GM19452 (cell line): ENCODE measurements around the gene DAPK1.

Experiments
- ATAC-seq: cut with Tn5 transposase; IDR thresholded peaks from one replicate; pipeline ENCODE4 v1.9.1; 2021; ENCODE audit not compliant: unreplicated experiment

DAPK1 gene

GRCh38 chr9:87590996-87591395 is 93.3 kb downstream of the DAPK1 start:
- ATAC-seq, result no peak

DNA sequence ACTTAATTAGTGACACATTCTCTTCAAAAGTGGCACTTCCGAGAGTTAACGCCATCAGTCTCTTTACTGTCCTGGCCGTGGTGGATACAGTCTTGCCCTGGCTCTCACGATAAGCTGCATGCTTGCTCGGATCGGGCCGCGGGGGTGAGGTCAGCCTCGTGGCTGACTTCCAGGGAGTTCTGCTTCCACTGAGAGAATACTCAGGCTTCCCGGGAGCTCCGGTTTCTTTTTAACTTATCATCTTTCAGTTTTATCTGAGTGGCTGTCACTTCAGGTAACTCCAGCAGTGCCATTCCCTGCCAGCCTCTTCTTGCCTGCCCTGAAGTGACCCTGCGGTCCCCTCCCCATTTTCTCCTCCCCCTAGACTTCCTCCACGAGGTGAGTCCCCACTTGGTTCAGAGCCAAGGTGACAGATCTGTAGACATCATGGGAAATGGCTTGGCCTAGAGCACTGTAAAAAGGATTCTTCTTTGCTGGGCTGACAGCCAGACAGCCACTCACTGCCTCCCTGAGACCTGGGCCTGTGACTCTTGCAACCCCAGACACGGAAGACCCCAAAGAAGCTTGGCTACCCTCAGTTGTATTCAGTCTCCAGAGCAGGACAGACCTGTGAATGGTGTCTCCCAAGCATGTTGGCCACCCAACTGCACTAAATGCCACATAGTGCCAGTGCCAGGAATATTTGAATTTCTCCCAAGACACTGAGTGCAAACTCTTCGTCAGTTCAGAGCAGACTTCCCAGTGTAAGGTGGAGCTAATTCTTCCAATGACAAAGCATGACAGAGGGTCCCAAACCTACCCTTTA is 95.1 kb downstream of the DAPK1 start:
- no peak for ATAC-seq

DNA sequence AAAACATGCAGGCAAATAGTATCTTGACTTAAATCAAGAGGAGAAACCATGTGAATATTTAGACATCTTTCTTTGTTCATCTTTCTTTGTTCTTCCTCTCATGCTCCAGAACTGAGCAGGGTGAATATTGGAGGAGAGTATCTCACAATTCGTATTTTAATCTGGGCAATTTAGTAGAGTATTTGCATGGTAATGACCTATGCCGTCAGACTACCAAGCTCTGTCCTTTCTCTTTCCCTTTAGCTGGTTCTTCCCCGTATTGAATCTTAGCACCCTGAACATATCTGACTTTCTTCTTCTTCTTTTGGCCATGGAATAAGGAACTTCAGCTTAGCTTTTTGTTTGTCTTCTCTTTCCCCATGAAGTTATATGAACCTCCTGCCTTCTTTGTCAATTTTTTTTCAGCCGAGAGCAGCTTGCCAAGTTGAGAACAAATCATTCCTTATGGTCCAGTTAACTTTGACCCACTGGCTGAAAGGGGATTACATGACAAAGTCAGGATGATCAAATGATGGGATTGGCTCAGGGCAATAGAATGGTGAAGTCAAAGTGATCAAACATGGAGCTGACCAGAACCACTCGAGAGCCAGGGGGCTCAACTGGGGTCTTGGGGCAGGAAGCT is 95.8 kb downstream of the DAPK1 start:
- ATAC-seq, result no peak

GRCh38 chr9:87594194-87594593 is 96.5 kb downstream of the DAPK1 start:
- no peak for ATAC-seq

- ATAC-seq, result no peak
Observed at GRCh38 chr9:87594662-87595061, 97.0 kb downstream of the DAPK1 start.

DNA sequence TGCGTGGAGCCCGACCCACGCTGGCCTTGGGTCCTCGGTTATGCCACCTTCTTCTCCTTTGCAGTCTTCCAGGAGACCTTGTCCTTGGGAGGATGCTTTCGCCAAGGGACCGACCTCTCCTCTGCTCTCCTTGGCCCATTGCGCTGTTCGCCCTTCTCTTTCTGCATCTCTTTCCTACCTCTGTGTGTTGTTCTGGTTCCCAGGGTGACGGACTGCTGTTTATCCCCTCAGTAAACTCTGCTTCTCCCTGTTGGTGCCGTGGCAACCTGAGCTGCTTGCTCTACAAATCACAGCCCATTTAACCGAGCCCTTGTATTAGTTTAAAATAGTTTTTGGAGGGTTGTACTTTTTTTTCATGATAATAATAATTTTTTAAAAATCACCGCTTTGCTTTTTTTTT is 97.9 kb downstream of the DAPK1 start:
- ATAC-seq, result no peak

DNA sequence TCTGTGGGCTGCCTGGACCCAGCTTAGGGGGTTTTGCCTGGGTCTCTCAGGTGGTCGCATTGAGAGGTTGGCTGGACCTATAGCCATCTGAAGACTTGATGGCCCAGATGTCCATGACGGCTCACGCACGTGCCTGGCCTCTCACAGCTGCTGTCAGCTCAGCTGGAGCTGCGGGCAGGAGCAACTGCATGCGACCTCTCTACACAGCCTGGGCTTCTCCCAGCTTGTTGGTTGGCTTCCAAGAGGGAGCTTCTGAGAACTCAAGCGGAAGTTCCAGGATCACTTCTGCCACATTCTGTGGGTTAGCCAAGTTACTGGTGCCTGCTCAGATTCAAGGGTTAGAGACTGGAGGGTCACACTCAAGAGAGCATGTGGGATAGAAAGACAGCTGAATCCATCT is 99.2 kb downstream of the DAPK1 start:
- no peak for ATAC-seq

- no peak for ATAC-seq
Observed at GRCh38 chr9:87597710-87598443, 100.2 kb downstream of the DAPK1 start.

DNA sequence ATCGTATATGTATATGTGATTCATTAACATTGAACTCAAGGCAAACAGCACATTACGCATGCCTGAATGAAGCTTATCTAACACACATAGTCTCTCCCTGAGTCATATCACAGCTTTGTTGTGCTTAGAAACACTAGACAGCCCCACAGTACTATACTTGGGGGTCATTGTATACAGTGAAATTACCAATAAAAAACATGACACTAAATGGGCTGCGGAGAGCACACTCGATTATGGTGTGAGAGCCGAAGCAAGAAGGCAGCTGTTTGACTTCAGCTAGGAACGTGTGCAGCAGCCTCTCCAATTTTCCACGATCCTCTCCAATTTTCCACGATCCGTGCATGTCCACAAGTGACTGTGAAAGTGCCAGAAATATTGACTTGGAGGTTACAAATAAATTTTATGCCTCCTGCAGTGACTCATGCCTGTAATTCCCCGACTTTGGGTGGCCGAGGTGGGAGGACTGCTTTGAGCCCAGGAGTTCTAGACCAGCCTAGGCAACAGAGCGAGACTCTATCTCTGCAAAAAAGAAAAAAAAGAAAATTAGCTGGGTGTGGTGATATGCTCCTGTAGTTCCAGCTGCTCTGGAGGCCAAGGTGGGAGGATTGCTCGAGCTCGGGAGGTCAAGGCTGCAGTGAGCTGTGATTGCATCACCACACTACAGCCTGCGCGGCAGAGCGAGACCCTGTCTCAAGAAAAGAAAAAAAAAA is 102.4 kb downstream of the DAPK1 start:
- no peak for ATAC-seq

DNA sequence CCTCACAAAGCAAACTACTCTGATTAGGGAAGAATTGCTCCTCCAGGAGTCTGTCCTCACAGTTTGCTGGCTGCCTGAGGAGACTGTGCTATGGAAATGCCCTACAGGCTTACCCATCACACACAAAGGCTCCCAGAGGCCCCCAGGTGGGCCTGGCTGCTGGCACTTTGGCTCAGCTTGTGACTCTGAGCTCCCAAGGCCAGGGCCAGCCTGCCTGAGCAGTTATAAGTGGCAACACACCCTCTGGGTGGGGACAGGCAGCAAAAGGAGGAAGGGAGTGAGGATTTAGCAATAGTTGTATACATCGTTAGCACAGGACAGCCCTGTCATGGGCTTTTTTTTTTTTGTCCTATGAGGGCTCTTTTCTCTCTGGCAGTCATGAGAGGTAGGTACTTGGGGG is 103.5 kb downstream of the DAPK1 start:
- ATAC-seq, result no peak

DNA sequence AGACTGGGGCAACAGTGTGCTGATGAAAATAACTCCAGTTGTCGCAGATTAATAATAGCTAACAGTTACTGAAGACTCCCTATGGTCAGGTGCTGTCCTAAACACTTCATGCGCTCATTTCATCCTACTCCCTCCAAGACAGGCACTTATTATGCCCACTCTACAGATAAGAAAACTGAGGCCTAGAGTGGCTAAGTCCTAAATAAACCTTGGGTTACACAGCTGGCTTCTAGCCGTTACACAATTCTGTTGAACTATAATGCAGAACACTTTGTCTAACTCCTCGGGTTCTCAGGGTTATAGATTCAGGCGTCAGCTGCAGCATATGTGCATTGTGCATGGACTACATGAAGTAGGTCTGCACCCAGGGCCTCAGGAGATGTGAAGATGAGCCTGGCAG is 103.9 kb downstream of the DAPK1 start:
- no peak for ATAC-seq

GRCh38 chr9:87602933-87603643 is 105.4 kb downstream of the DAPK1 start:
- no peak for ATAC-seq

- no peak for ATAC-seq
Observed at GRCh38 chr9:87603854-87604490, 106.3 kb downstream of the DAPK1 start.

DNA sequence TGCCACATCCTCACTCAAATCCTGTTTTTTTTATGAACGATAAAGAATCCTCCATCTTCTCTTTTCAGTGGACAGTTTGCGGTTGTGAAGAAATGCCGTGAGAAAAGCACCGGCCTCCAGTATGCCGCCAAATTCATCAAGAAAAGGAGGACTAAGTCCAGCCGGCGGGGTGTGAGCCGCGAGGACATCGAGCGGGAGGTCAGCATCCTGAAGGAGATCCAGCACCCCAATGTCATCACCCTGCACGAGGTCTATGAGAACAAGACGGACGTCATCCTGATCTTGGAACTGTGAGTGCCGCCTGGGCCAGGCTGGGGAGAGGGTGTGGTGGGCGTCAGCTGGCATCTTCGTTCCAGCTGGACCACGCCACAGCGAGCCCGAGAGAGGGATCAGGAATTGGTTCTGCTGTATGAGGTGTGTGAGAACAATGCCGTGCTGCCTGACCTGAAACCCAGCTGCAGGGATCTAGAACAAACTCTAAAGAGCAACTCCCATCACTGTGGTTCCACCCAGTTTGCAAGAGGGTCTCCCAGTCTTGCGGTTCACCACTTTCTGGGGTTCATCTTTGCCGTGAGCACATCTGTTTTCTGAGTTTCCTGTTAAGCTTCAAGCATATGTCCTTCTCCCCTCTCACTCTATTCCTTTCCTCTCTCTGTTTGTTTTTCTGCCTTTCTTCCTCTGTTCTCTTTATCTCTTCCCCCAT is 107.4 kb downstream of the DAPK1 start:
- no peak for ATAC-seq

DNA sequence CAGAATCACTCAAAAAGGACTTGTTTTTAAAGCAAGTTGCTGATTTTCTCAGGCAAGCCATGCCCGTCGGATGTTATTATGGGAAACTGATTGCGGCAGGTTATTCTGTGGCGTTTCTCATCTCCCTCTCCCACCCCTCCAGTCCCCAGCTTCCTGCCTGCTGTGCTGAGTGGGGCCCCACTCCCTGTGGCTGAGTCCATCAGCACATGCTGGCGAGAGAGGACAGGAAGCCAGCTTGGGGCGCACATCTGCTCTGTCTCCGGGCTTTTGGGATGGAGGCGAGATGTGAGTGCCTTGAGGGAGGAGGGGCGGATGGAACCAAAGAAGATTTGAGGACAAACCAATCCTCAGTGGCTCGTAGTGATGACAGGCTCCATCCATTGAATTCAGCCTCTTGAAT is 108.0 kb downstream of the DAPK1 start:
- no peak for ATAC-seq

GRCh38 chr9:87606841-87607521 is 109.3 kb downstream of the DAPK1 start:
- no peak for ATAC-seq

DNA sequence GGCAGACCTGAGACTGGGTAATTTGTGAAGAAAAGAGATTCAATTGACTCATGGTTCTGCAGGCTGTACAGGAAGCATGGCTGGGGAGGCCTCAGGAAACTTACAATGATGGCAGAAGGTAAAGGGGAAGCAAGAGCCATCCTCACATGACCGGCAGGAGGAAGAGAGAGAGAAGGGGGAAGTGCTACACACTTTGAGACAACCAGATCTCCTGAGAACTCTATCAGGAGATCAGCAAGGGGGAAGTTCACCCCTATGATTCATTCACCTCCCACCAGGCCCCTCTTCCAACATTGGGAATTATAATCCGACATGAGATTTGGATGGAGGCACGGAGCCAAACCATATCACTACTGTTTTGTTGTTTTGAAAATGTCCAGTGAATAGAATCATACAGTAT is 110.2 kb downstream of the DAPK1 start:
- ATAC-seq, result no peak

GRCh38 chr9:87609002-87609401 is 111.3 kb downstream of the DAPK1 start:
- ATAC-seq, result no peak

GRCh38 chr9:87609486-87609885 is 111.8 kb downstream of the DAPK1 start:
- ATAC-seq, result no peak
